HepG2 (cell line): ENCODE results near the gene PELI1. TPM values are rescaled to one million over a fixed set of nuclear protein-coding genes. Genes with fewer than 3 reads are reported as not detected.
A peak's percentile ranks its signal among the peaks of the same experiment; 100 is the strongest.

Experiments
- ATAC-seq: fragments of 200-7000 bp; cut with Tn5 transposase; 3 replicates; pipeline ENCODE4 v1.9.1; 2020; ENCODE audit warnings: mild to moderate bottlenecking, moderate library complexity
- BruUV-seq: library from RNA; stranded (reverse); fragments of 400-500 nt; replicated peaks from 2 replicates; lab custom pipeline; 2021; lab: Mats Ljungman, UMichigan
- CTCF ChIA-PET: fragments of 300-600 bp; formaldehyde crosslinking; extraction: SDS; loops from one replicate; lab custom pipeline; 2021; ENCODE audit warnings: low total read pairs, inconsistent platforms, low intra/inter-chr PET ratio; lab: Yijun Ruan, JAX
- POLR2A ChIA-PET: fragments of 350-600 bp; sonication (Branson Sonifier 250); formaldehyde crosslinking; loops from one replicate; lab custom pipeline; 2020; ENCODE audit warnings: antibody characterized with exemption, inconsistent platforms; lab: Yijun Ruan, JAX
- DNase-seq: peaks from one replicate; pipeline ENCODE4 v3.0.0-alpha.2; 2015; ENCODE audit warnings: low spot score
- FAIRE-seq: peaks from 3 replicates; lab custom pipeline; 2011; peaks lifted over from hg19 to GRCh38; lab: Jason Lieb, UNC
- H2AFZ ChIP-seq: one replicate; pipeline ENCODE4 v1.6.1; 2011; ENCODE audit warnings: low read length, inconsistent platforms
- H3K27ac ChIP-seq: fragments of 300-600 bp; 3 replicates; pipeline ENCODE4 v1.8.0; 2011; ENCODE audit warnings: mixed run types, mild to moderate bottlenecking, mixed read lengths, low read length, inconsistent platforms; ENCODE audit not compliant: insufficient read depth; ENCODE audit errors: extremely low read length
- H3K27me3 ChIP-seq, 2 experiments: fragments of 200-600 bp in 1 of 2; 2 replicates in 1 of 2; 3 replicates in 1 of 2; pipeline versions ENCODE4 v1.6.0 to v1.8.0; 2011; ENCODE audit warnings: low read length in 2 of 2, mild to moderate bottlenecking in 2 of 2, moderate library complexity in 2 of 2, inconsistent platforms in 1 of 2; ENCODE audit not compliant: insufficient read depth in 2 of 2, control insufficient read depth in 1 of 2
- H3K36me3 ChIP-seq, 2 experiments: fragments of 200-600 bp in 1 of 2; replicated peaks in 1 of 2; 2 replicates in 1 of 2; 3 replicates in 1 of 2; pipeline versions ENCODE4 v1.5.1 to v1.8.0; 2011; ENCODE audit warnings: low read length in 2 of 2, inconsistent platforms in 1 of 2; ENCODE audit not compliant: insufficient read depth in 2 of 2, control insufficient read depth in 1 of 2
- H3K4me1 ChIP-seq: 2 replicates; pipeline ENCODE4 v1.5.1; 2012; ENCODE audit warnings: low read length, inconsistent platforms; ENCODE audit not compliant: insufficient read depth
- H3K4me2 ChIP-seq: 2 replicates; pipeline ENCODE4 v1.6.0; 2011; ENCODE audit warnings: low read depth, low read length, inconsistent platforms
- H3K4me3 ChIP-seq, 3 experiments: fragments of 200-600 bp in 1 of 3; sonication (generic), shearing (Covaris generic) in 1 of 3; replicated peaks in 1 of 3; 2 replicates each; pipeline ENCODE4 v1.5.1; 2011 to 2016; ENCODE audit warnings: low read length in 3 of 3, inconsistent platforms in 2 of 3, low read depth in 2 of 3, mild to moderate bottlenecking in 2 of 3, control low read depth in 1 of 3, mixed read lengths in 1 of 3; ENCODE audit not compliant: insufficient read depth in 1 of 3
- H3K79me2 ChIP-seq: one replicate; pipeline ENCODE4 v1.6.1; 2011; ENCODE audit warnings: low read length, inconsistent platforms; ENCODE audit not compliant: insufficient read depth
- H3K9ac ChIP-seq: 2 replicates; pipeline ENCODE4 v1.6.0; 2011; ENCODE audit warnings: mild to moderate bottlenecking, low read depth, low read length, inconsistent platforms; ENCODE audit not compliant: insufficient read depth
- H3K9me3 ChIP-seq: 2 replicates; pipeline ENCODE4 v1.5.1; 2012; ENCODE audit warnings: mild to moderate bottlenecking, low read length
- H4K20me1 ChIP-seq: 2 replicates; pipeline ENCODE4 v1.6.0; 2011; ENCODE audit warnings: inconsistent platforms, mild to moderate bottlenecking, low read length, moderate library complexity; ENCODE audit not compliant: insufficient read depth
- AHDC1 ChIP-seq: sonication (generic); formaldehyde crosslinking; IDR thresholded peaks from 2 replicates; pipeline ENCODE4 v1.5.1; 2020; ENCODE audit warnings: mild to moderate bottlenecking, missing genetic modification reagents, borderline replicate concordance
- FIP1L1 ChIP-seq: fragments of 200-400 bp; formaldehyde crosslinking; IDR thresholded peaks from 2 replicates; pipeline ENCODE4 v1.6.1; 2018; ENCODE audit warnings: low read depth, mild to moderate bottlenecking, low read length, moderate library complexity, borderline replicate concordance; ENCODE audit not compliant: insufficient read depth
- ZNF788 ChIP-seq: sonication (generic); formaldehyde crosslinking; IDR thresholded peaks from 2 replicates; pipeline ENCODE4 v1.5.0; 2020; ENCODE audit warnings: mild to moderate bottlenecking, missing genetic modification reagents, borderline replicate concordance
- whole genome bisulfite sequencing: methylation state at CpG from one replicate; pipeline ENCODE4 v1.1.6; 2017; ENCODE audit warnings: low lambda C conversion rate; 5-methylcytosine and 5-hydroxymethylcytosine counted together
- in situ Hi-C: cut with HindIII; loops from 2 replicates; pipeline ENCODE4 v1.10.0; 2017; ENCODE audit warnings: low pct_unique_long_range_greater_than_20kb; ENCODE audit not compliant: extremely low pct_ligation_motif_present
- intact Hi-C: fragments of 100-400 bp; cut with micrococcal nuclease; formaldehyde crosslinking; loops from one replicate; pipeline ENCODE4 v1.10.0; 2022; ENCODE audit not compliant: unreplicated experiment
- polyA plus RNA-seq, 8 experiments: library from polyadenylated mRNA; depleted of rRNA in 3 of 8; stranded (reverse) in 7 of 8; unstranded in 1 of 8; fragments of >200 nt; fragmentation: Illumina TruSeq in 4 of 8; extraction: Trizol in 4 of 8; gene quantifications; 2 replicates each; pipeline versions ENCODE4 v1.2.1 to v1.2.3, GENCODE V29; 2011 to 2016; ENCODE audit warnings: low read depth in 4 of 8, missing spikeins in 1 of 8, mixed read lengths in 1 of 8; ENCODE audit not compliant: insufficient read depth in 1 of 8
- total RNA-seq, 5 experiments: library from RNA; depleted of rRNA; stranded (reverse); fragments of >200 nt; fragmentation: Illumina TruSeq; extraction: Trizol; gene quantifications; 2 replicates each; pipeline ENCODE4 v1.2.3, GENCODE V29; 2016; ENCODE audit warnings: low read depth in 1 of 5

Gene PELI1
- total and polyA plus RNA-seq, 2 of the 13 experiments (the other 11 are each of a cell fraction or from before 2014, with no cell fraction given), result 12.5 to 16.2 TPM

- ChIA-PET CTCF (no interaction called here), POLR2A (interaction anchor here (0.7 kb wide), 1 partner anchor 9 kb away, joined by 3 read pairs; no protein-coding TSS in a partner anchor)
- BruUV-seq, result no TSS peak
- Histone ChIP-seq H3K9ac (no peak overlapping the region), H3K9me3 (no peaks in the 10 kb centered on the region), H3K79me2 (peaks cover 71% of the 10 kb centered on the region), H3K36me3 (no peaks in the 10 kb centered on the region), H3K27me3 (no peaks in the 10 kb centered on the region), H3K4me3 (no peak overlapping the region), H3K4me1 (peaks cover 46% of the 10 kb centered on the region), H4K20me1 (no peaks in the 10 kb centered on the region), H2AFZ (no peak overlapping the region), H3K27ac (peak overlapping the region; percentile 0), H3K4me2 (no peak overlapping the region)
- DNase-seq, result no peak
- no peak for FAIRE-seq
- WGBS, result 77% methylated on average over 3 of the region's 3 CpGs
- intact Hi-C loops, result no loop called here
- TF ChIP-seq ZNF788 (CRISPR knock-in tag) (no peak), FIP1L1 (no peak), AHDC1 (no peak)
- ATAC-seq, result no peak
- in situ Hi-C loops, result no loop called here
Observed at GRCh38 chr2:64114912-64115277, 29.3 kb downstream of the PELI1 start.
